GM10266 (cell line): Measurements from ENCODE around the gene ZXDA.

Experiments
- DNase-seq: peaks from one replicate; pipeline ENCODE4 v3.0.0; 2012; ENCODE audit errors: extremely low spot score
- TF ChIP-seq, protein P1 (sequence below): IDR thresholded peaks from 2 replicates; pipeline ENCODE4 v1.5.1; 2012; ENCODE audit warnings: mild to moderate bottlenecking, low read depth; ENCODE audit not compliant: control insufficient read depth, insufficient read depth; ENCODE audit errors: missing control alignments

Gene ZXDA

DNA sequence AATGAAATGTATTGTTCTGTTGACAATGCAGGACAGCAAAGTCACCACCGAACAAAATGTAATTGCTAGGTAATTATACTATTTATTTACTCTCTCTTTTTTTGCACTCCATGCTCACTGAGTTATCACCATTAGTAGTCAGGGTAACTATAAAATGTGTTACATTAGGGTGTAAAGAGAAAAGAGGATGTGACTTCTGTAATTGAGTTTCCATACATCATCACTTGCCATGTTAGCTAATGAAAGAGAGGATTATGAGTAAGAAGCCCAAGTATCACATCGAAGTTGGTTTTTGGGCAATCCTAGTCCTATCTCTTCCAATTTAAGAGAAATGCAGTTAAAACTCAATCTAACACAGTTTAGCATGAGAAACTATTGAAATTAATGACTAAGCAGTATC lies 7.6 kb downstream of the ZXDA start:
- TF ChIP-seq, protein P1, sequence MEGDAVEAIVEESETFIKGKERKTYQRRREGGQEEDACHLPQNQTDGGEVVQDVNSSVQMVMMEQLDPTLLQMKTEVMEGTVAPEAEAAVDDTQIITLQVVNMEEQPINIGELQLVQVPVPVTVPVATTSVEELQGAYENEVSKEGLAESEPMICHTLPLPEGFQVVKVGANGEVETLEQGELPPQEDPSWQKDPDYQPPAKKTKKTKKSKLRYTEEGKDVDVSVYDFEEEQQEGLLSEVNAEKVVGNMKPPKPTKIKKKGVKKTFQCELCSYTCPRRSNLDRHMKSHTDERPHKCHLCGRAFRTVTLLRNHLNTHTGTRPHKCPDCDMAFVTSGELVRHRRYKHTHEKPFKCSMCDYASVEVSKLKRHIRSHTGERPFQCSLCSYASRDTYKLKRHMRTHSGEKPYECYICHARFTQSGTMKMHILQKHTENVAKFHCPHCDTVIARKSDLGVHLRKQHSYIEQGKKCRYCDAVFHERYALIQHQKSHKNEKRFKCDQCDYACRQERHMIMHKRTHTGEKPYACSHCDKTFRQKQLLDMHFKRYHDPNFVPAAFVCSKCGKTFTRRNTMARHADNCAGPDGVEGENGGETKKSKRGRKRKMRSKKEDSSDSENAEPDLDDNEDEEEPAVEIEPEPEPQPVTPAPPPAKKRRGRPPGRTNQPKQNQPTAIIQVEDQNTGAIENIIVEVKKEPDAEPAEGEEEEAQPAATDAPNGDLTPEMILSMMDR: no peak
- DNase-seq: no peak

DNA sequence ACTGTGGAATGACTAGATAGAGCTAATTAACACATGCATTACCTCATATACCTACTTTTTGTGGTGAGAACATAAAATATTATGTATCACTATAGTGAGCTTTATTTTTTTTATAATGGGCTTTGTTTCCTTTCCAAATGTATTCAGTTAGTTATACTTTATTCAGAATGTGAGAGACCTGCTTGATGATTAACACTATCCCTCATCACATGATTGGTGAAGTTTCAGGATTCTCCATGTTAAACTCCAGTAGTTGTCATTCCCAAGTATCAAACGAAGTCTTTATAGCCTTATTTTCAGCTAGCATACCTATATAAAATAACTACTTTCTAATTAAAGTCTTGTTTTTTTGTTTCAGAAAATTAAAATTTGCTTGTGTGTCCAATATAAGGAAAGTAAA lies 8.8 kb downstream of the ZXDA start:
- TF ChIP-seq, protein P1: no peak
- DNase-seq: no peak

DNA sequence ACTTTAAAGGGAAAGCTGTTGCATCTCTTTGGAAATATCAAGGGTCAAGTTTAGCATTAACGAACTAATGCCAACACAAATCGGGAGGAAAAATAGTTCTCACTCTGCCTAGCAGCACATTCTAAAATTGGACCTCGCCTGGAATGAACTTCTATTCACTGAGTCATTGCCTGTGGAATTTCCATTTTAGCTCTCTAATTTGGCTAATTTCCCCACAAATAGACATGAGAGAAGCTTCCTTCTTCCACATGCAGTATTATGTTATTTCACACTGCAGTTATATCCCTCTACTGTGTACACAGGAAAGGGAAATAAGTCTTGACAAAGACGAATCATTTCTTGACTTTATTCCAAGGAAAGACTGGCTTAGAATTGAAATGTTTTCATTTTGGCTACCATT lies 9.3 kb downstream of the ZXDA start:
- TF ChIP-seq, protein P1: no peak
- DNase-seq: no peak

DNA sequence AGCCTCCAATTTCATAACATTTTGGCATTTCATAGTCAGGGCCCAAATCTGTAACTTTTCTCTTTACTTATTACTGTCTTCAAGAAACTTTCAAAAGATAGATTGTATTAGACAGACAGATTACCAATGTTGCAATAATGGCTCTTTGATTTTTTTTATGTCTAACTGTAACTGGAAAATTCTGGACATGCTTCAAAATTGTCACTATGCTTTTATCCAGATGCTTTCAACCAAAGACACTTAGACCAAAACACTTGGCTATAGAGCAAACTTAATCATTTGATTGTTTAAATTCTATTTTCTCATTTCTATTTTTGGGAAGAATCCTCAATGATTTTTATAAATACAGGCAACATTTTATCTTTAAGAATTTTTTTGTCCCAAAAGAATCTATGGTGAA lies 10.4 kb downstream of the ZXDA start:
- TF ChIP-seq, protein P1: no peak
- DNase-seq: no peak

DNA sequence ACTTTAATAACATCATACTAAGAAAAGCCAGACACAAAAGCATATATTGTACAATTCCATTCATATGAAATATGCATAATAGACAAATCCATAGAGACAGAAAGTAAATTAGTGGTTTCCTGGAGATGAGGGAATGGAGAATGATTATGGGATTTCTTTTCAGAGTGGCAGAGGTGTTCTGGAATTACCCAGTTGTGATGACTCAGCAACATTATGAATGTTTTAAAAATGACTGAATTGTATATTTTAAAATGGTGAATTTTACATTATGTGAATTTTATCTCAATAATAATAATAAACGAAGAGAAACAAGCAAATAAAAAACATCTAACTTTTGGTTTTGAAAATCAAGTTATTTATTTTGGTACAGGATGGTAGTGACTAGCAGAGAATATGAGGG lies 11.2 kb downstream of the ZXDA start:
- DNase-seq: no peak
- TF ChIP-seq, protein P1: no peak

DNA sequence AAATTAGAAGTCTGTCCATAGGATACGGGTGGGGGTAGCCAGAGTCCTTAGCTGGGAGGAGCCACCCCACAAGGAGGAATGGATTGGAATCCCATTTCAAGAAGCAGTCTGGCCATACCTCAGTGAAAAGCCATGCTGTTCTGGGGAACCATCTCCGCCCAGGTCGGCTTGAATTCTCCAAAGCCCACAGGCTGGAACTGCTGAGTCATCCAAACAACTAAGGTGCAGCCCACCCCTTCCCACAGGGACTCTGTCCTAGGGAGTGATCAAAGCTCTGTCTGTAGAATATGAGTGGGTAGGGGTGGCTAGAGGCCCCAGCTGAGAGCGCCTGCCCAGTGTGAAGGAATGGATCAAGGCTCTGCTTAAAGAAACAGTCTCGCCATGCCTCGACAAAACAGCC lies 38.8 kb downstream of the ZXDA start:
- TF ChIP-seq, protein P1: no peak

More for the DNA sequence above, 38.8 kb downstream of the ZXDA start:
- DNase-seq: no peak
